ENCODE data around the gene ARPC5. TPM values are rescaled to one million over a fixed set of nuclear protein-coding genes. Genes with fewer than 3 reads are reported as not detected.

The ARPC5 gene
- total RNA-seq, 1 experiment from 2014 or later, result 68.8 TPM

- Histone ChIP-seq H3K36me3 (no peaks in the 10 kb centered on the region), H3K27me3 (no peaks in the 10 kb centered on the region), H3K4me3 (no peak overlapping the region), H3K9me3 (replicated peaks) (no peaks in the 10 kb centered on the region), H3K4me1 (no peaks in the 10 kb centered on the region), H3K27ac (no peak overlapping the region)
- DNase-seq, result peak in 1 of 2 experiments; percentile 24
These were observed 60.0 kb downstream of the ARPC5 start for GRCh38 chr1:183575606-183576005.

- no peaks in the 10 kb centered on the region for H3K27me3 ChIP-seq
- H3K27ac ChIP-seq, result no peak overlapping the region
- DNase-seq, result no peak
- no peaks in the 10 kb centered on the region for H3K9me3 ChIP-seq (replicated peaks)
- H3K4me1 ChIP-seq, result peaks cover 4% of the 10 kb centered on the region; the same call in 1 of the 2 replicates
- H3K36me3 ChIP-seq, result no peaks in the 10 kb centered on the region
- no peak overlapping the region for H3K4me3 ChIP-seq
These were observed 62.9 kb downstream of the ARPC5 start for GRCh38 chr1:183572721-183573120.

GRCh38 chr1:183571678-183572268 is 63.8 kb downstream of the ARPC5 start:
- H3K27me3 ChIP-seq, result no peaks in the 10 kb centered on the region
- no peak overlapping the region for H3K27ac ChIP-seq
- H3K4me3 ChIP-seq, result no peak overlapping the region
- DNase-seq, result no peak
- no peaks in the 10 kb centered on the region for H3K36me3 ChIP-seq
- no peaks in the 10 kb centered on the region for H3K9me3 ChIP-seq (replicated peaks)
- H3K4me1 ChIP-seq, result peaks cover 7% of the 10 kb centered on the region; the same call in 1 of the 2 replicates

Other genes with a start within 250 kb of the ARPC5 start
- gene NMNAT2, start 217.4 kb downstream of the ARPC5 start, total RNA-seq (2014; rRNA removed; shearing (Covaris generic)), result not detected in 2 replicates
- gene SMG7, start 163.3 kb downstream of the ARPC5 start, total RNA-seq (2014; rRNA removed; shearing (Covaris generic)), result 18.5 and 19.1 TPM in 2 replicates
- 0.25 and 0.55 TPM in 2 replicates for gene NCF2, start 45.3 kb downstream of the ARPC5 start, total RNA-seq (2014; rRNA removed; shearing (Covaris generic))
- gene APOBEC4, start 17.5 kb upstream of the ARPC5 start, total RNA-seq (2014; rRNA removed; shearing (Covaris generic)), result not detected in 2 replicates
- gene RGL1, start 169.3 kb upstream of the ARPC5 start, total RNA-seq (2014; rRNA removed; shearing (Covaris generic)), result 0.32 and 0.35 TPM in 2 replicates